CD14-positive monocyte (primary cell): ENCODE data around the gene DUOXA2. TPM values are rescaled to one million over a fixed set of nuclear protein-coding genes. Genes with fewer than 3 reads are reported as not detected.

ENCODE experiments used
- DNase-seq, 3 donors: peaks; one replicate each; pipeline ENCODE4 v3.0.0-alpha.2; 2011 to 2022
- H2AFZ ChIP-seq: 2 replicates; pipeline ENCODE4 v1.6.0; 2012; ENCODE audit warnings: mild to moderate bottlenecking, low read depth, low read length, inconsistent platforms; ENCODE audit not compliant: insufficient read depth, poor library complexity, severe bottlenecking
- H3K27ac ChIP-seq, 2 donors: 1 replicate in 1 of 2; 2 replicates in 1 of 2; pipeline ENCODE4 v1.5.1; 2012 to 2013; ENCODE audit warnings: low read length in 2 of 2, control low read depth in 1 of 2, inconsistent platforms in 1 of 2, low read depth in 1 of 2, mild to moderate bottlenecking in 1 of 2
- H3K27me3 ChIP-seq, 2 donors: one replicate each; pipeline versions ENCODE4 v1.6.0 to v1.6.1; 2011 to 2013; ENCODE audit warnings: low read length in 2 of 2; ENCODE audit not compliant: control insufficient read depth in 2 of 2, insufficient read depth in 2 of 2
- H3K36me3 ChIP-seq, 2 donors: replicated peaks in 1 of 2; 1 replicate in 1 of 2; 2 replicates in 1 of 2; pipeline versions ENCODE4 v1.5.1 to v1.6.1; 2012 to 2013; ENCODE audit warnings: low read length in 2 of 2, control low read depth in 1 of 2, inconsistent platforms in 1 of 2, mild to moderate bottlenecking in 1 of 2; ENCODE audit not compliant: insufficient read depth in 2 of 2, control insufficient read depth in 1 of 2
- H3K4me1 ChIP-seq, 2 donors: 1 replicate in 1 of 2; 2 replicates in 1 of 2; pipeline versions ENCODE4 v1.5.1 to v1.6.1; 2012 to 2013; ENCODE audit warnings: low read length in 2 of 2, control low read depth in 1 of 2, inconsistent platforms in 1 of 2, mild to moderate bottlenecking in 1 of 2, moderate library complexity in 1 of 2; ENCODE audit not compliant: insufficient read depth in 2 of 2, control insufficient read depth in 1 of 2
- H3K4me2 ChIP-seq: replicated peaks from 2 replicates; pipeline ENCODE3; 2012; ENCODE audit warnings: low read length, moderate library complexity, mild to moderate bottlenecking; ENCODE audit not compliant: poor library complexity, severe bottlenecking; ENCODE audit errors: extremely low read depth
- H3K4me3 ChIP-seq, 3 experiments: fragments of 200-600 bp in 1 of 3; sonication (generic) in 1 of 3; replicated peaks in 1 of 3; 1 replicate in 2 of 3; 2 replicates in 1 of 3; pipeline ENCODE4 v1.5.1; 2011 to 2013; ENCODE audit warnings: low read length in 3 of 3, mild to moderate bottlenecking in 3 of 3, control low read depth in 2 of 3, low read depth in 2 of 3, inconsistent platforms in 1 of 3, moderate library complexity in 1 of 3
- H3K79me2 ChIP-seq: 2 replicates; pipeline ENCODE4 v1.6.0; 2012; ENCODE audit warnings: mild to moderate bottlenecking, control low read depth, inconsistent platforms, low read length, moderate library complexity; ENCODE audit not compliant: insufficient read depth
- H3K9ac ChIP-seq: 2 replicates; pipeline ENCODE4 v1.6.0; 2017; ENCODE audit warnings: low read length, mild to moderate bottlenecking; ENCODE audit not compliant: insufficient read depth, poor library complexity, severe bottlenecking
- H3K9me3 ChIP-seq, 2 donors: replicated peaks in 1 of 2; 1 replicate in 1 of 2; 2 replicates in 1 of 2; pipeline versions ENCODE4 v1.5.1 to v1.6.1; 2012 to 2013; ENCODE audit warnings: low read length in 2 of 2, control low read depth in 1 of 2; ENCODE audit not compliant: control insufficient read depth in 1 of 2, insufficient read depth in 1 of 2
- H4K20me1 ChIP-seq: 2 replicates; pipeline ENCODE4 v1.6.0; 2012; ENCODE audit warnings: mild to moderate bottlenecking, low read length, control low read depth, moderate library complexity; ENCODE audit not compliant: insufficient read depth
- H3K27ac Mint-ChIP-seq, 7 donors: one replicate each; pipeline ENCODE4 v1.8.0; 2020; ENCODE audit warnings: mild to moderate bottlenecking in 7 of 7, mixed read lengths in 7 of 7, moderate library complexity in 6 of 7, inconsistent platforms in 2 of 7
- H3K27me3 Mint-ChIP-seq, 3 donors: one replicate each; pipeline ENCODE4 v1.8.0; 2021 to 2022; ENCODE audit warnings: low read depth in 3 of 3, mild to moderate bottlenecking in 3 of 3, mixed read lengths in 3 of 3, moderate library complexity in 3 of 3, inconsistent platforms in 1 of 3
- H3K36me3 Mint-ChIP-seq, 2 donors: one replicate each; pipeline ENCODE4 v1.8.0; 2020; ENCODE audit warnings: mixed read lengths in 2 of 2, inconsistent platforms in 1 of 2, mild to moderate bottlenecking in 1 of 2
- H3K4me1 Mint-ChIP-seq: one replicate; pipeline ENCODE4 v1.8.0; 2020; ENCODE audit warnings: mild to moderate bottlenecking, mixed read lengths
- H3K4me3 Mint-ChIP-seq, 2 donors: one replicate each; pipeline ENCODE4 v1.8.0; 2020; ENCODE audit warnings: mild to moderate bottlenecking in 2 of 2, mixed read lengths in 2 of 2, moderate library complexity in 1 of 2
- H3K9me3 Mint-ChIP-seq, 7 donors: one replicate each; pipeline ENCODE4 v1.8.0; 2020 to 2022; ENCODE audit warnings: mixed read lengths in 7 of 7, mild to moderate bottlenecking in 6 of 7, moderate library complexity in 6 of 7, inconsistent platforms in 2 of 7
- WGBS: methylation state at CpG from one replicate; pipeline ENCODE4 v1.1.5; 2013; ENCODE audit warnings: missing lambda C conversion rate; ENCODE audit not compliant: insufficient coverage; 5-methylcytosine and 5-hydroxymethylcytosine counted together
- intact Hi-C, 2 donors: fragments of 100-400 bp; cut with micrococcal nuclease; formaldehyde crosslinking; loops; one replicate each; pipeline versions ENCODE4 v1.15.0 to v1.15.1; 2023
- polyA plus RNA-seq, 3 donors: library from polyadenylated mRNA; depleted of rRNA in 1 of 3; unstranded in 2 of 3; stranded (reverse) in 1 of 3; fragments of 300-500 nt in 2 of 3; fragments of >200 nt in 1 of 3; fragmentation: Illumina TruSeq in 2 of 3; gene quantifications; 1 replicate in 2 of 3; 2 replicates in 1 of 3; pipeline ENCODE4 v1.2.3, GENCODE V29; 2012 to 2021
- TF ChIP-seq, protein P1 (sequence below): fragments of 200-600 bp; IDR thresholded peaks from one replicate; pipeline ENCODE4 v1.8.0; 2022; ENCODE audit warnings: antibody characterized with exemption, mild to moderate bottlenecking

Gene DUOXA2
- polyA plus RNA-seq, 3 donors, result not detected

GRCh38 chr15:45126535-45127158, 12.5 kb downstream of the DUOXA2 start:
- Mint-ChIP-seq H3K36me3 (no peaks in the 10 kb centered on the region), H3K4me3 (no peak overlapping the region), H3K4me1 (peaks cover 15% of the 10 kb centered on the region), H3K27me3 (peaks cover 63 to 74% (median 64%) of the 10 kb centered on the region in 3 donors), H3K27ac (peak overlapping the region in 1 of 7 donors; percentile 0), H3K9me3 (peaks cover 0 to 12% (median 2%) of the 10 kb centered on the region in 7 donors)
- H3K79me2 ChIP-seq, result no peaks in the 10 kb centered on the region
- H3K9me3 ChIP-seq, result peaks cover 0 to 10% of the 10 kb centered on the region in 2 donors
- DNase-seq, result peak in 2 of 3 donors; percentile 20 to 36
- TF ChIP-seq, protein P1, sequence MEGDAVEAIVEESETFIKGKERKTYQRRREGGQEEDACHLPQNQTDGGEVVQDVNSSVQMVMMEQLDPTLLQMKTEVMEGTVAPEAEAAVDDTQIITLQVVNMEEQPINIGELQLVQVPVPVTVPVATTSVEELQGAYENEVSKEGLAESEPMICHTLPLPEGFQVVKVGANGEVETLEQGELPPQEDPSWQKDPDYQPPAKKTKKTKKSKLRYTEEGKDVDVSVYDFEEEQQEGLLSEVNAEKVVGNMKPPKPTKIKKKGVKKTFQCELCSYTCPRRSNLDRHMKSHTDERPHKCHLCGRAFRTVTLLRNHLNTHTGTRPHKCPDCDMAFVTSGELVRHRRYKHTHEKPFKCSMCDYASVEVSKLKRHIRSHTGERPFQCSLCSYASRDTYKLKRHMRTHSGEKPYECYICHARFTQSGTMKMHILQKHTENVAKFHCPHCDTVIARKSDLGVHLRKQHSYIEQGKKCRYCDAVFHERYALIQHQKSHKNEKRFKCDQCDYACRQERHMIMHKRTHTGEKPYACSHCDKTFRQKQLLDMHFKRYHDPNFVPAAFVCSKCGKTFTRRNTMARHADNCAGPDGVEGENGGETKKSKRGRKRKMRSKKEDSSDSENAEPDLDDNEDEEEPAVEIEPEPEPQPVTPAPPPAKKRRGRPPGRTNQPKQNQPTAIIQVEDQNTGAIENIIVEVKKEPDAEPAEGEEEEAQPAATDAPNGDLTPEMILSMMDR, result peak; percentile 78
- no peaks in the 10 kb centered on the region for H4K20me1 ChIP-seq
- intact Hi-C loops, result no loop called here
- no peak overlapping the region for H3K27ac ChIP-seq
- no peaks in the 10 kb centered on the region for H3K36me3 ChIP-seq
- H3K9ac ChIP-seq, result no peak overlapping the region
- H3K4me2 ChIP-seq, result no peak overlapping the region
- no peak overlapping the region for H3K4me3 ChIP-seq
- H2AFZ ChIP-seq, result no peak overlapping the region
- WGBS, result no CpG with 5 or more reads among the region's 2 CpGs
- H3K4me1 ChIP-seq, result peaks cover 9 to 16% of the 10 kb centered on the region in 2 donors
- H3K27me3 ChIP-seq, result peaks cover 49 to 58% of the 10 kb centered on the region in 2 donors

GRCh38 chr15:45128971-45129639, 15.0 kb downstream of the DUOXA2 start:
- Histone ChIP-seq H3K27me3 (peaks cover 56 to 76% of the 10 kb centered on the region in 2 donors), H3K36me3 (no peaks in the 10 kb centered on the region), H3K4me1 (peaks cover 9 to 11% of the 10 kb centered on the region in 2 donors), H3K9ac (no peak overlapping the region), H2AFZ (peak overlapping the region; percentile 50), H3K27ac (no peak overlapping the region), H4K20me1 (no peaks in the 10 kb centered on the region), H3K4me3 (peak overlapping the region in 1 of 3 experiments; percentile 51), H3K79me2 (no peaks in the 10 kb centered on the region), H3K9me3 (peaks cover 0 to 14% of the 10 kb centered on the region in 2 donors), H3K4me2 (peak overlapping the region; percentile 55)
- intact Hi-C loops, result no loop called here
- TF ChIP-seq, protein P1, result no peak
- Mint-ChIP-seq H3K9me3 (peaks cover 0 to 10% (median 2%) of the 10 kb centered on the region in 7 donors), H3K27me3 (peaks cover 73 to 88% (median 87%) of the 10 kb centered on the region in 3 donors), H3K36me3 (no peaks in the 10 kb centered on the region), H3K4me3 (peak overlapping the region; percentile 32 to 81), H3K4me1 (peaks cover 10% of the 10 kb centered on the region), H3K27ac (peak overlapping the region in 1 of 7 donors; percentile 73)
- no peak for DNase-seq
- WGBS, result 3% methylated on average over 37 of the region's 47 CpGs
